Astrocyte of the spinal cord (primary cell): ENCODE results near the gene UPF2.

Experiments
- DNase-seq: peaks from one replicate; pipeline ENCODE4 v3.0.0; 2011; ENCODE audit warnings: low read depth, low spot score
- H3K4me3 ChIP-seq: 2 replicates; pipeline ENCODE4 v1.5.1; 2011; ENCODE audit warnings: low read depth, mild to moderate bottlenecking, low read length, moderate library complexity
- CTCF ChIP-seq: IDR thresholded peaks from 2 replicates; pipeline ENCODE4 v1.5.1; 2012; ENCODE audit warnings: low read depth, mild to moderate bottlenecking, low read length, inconsistent platforms
- in situ Hi-C: cut with HindIII; loops from 2 replicates; pipeline ENCODE4 v1.10.0; 2017; ENCODE audit warnings: low sequenced_read_pairs

Gene UPF2

DNA sequence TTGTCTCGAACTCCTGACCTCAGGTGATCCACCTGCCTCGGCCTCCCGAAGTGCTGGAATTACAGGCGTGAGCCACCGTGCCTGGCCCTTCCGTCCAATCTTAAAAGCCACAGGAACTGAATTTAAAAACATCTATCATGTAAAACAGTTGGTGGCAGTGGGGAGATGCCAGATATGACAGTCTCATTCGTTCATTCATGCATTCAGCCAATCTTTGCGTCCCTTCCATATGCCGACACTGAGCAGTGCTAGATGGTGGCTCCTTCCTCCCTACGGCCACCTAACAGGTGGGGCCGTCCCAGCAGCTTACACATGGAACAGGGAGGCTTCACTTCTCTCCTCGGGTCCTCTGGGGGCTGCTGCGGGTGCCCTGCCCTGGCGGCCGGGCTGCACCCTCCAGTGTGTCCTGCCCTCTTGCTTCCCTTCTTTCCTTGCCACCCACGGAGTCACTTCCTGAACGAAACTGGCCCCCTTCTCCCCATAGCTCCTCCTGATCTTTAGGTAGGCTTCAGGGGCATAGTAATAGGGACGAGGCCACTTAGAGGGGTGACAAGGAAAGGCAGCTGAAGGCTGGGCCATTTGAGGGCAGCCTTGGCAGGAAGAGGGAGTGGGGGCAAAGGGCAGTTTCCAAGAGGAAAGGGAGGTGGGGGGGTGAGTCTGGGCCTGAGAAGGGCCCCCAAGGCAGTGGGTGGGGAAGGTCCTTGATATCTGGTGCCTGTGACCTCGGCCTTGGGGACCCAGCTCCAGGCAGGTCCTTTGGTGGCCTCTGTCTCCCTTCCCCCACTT lies 165.6 kb downstream of the UPF2 start:
- TF ChIP-seq CTCF = no peak
- in situ Hi-C loops = no loop called here
- H3K4me3 ChIP-seq = no peak overlapping the region
- DNase-seq = no peak

GRCh38 chr10:11876324-11876723 lies 166.3 kb downstream of the UPF2 start:
- no peak for DNase-seq
- no peak for TF ChIP-seq CTCF
- H3K4me3 ChIP-seq = no peak overlapping the region
- in situ Hi-C loops = no loop called here

DNA sequence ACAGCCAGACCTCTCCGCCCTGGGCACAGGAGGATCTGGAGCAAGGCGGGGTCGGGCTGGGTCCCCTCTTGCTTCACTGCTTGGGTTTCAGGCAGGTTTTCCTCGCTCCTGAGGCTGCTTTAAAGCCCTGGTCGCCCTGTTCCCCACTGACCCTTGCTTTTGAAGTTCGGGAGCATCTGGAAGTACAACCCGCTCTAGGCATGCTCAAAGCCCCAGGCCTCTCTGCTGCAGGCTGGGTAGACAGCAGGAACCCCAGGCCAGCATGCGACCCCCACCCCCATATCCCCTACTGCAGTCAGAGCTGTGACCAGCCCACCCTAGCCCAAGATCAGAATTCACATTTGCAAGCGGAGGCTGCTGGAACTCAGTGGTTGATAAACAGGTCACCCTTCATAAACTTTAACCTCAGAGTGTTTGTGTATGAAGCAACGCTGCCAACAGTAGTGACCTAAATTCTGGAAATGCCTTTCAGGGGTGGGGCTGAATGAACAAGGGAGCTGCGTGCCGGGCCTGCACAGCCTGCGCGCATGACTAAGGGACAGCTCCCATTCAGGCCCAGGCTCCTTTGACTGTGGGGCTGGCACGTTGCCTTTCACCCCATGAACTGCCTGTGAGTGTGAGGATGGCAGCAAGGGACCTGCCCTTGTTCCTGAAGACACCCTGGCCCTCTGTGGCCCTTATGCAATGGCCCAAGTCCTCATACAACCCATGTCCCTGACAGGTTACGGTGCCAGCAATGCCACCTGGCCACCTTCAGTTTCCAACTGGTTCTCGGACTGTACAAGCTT lies 166.9 kb downstream of the UPF2 start:
- in situ Hi-C loops = no loop called here

GRCh38 chr10:11874568-11875493 lies 167.8 kb downstream of the UPF2 start:
- TF ChIP-seq CTCF = no peak
- H3K4me3 ChIP-seq = no peak overlapping the region
- peak; percentile 7 for DNase-seq
- in situ Hi-C loops = no loop called here

More for the DNA sequence above, 166.9 kb downstream of the UPF2 start:
- peak; percentile 65 for DNase-seq
- no peak for TF ChIP-seq CTCF
- H3K4me3 ChIP-seq = no peak overlapping the region

GRCh38 chr10:11871466-11871865 lies 171.1 kb downstream of the UPF2 start:
- no peak overlapping the region for H3K4me3 ChIP-seq
- in situ Hi-C loops = no loop called here
- peak; percentile 18 for DNase-seq
- no peak for TF ChIP-seq CTCF

GRCh38 chr10:11870900-11871400 lies 171.7 kb downstream of the UPF2 start:
- no peak overlapping the region for H3K4me3 ChIP-seq
- no peak for DNase-seq
- TF ChIP-seq CTCF = no peak
- in situ Hi-C loops = no loop called here
